GM12892 (cell line): ENCODE results near the gene CSF1.

ENCODE experiments used
- POLR2A ChIP-seq: IDR thresholded peaks from 2 replicates; pipeline ENCODE4 v1.6.1; 2011; ENCODE audit warnings: low read depth, low read length, control low read depth
- POLR2AphosphoS5 ChIP-seq: IDR thresholded peaks from 2 replicates; pipeline ENCODE4 v1.6.1; 2011; ENCODE audit warnings: low read depth, low read length, control low read depth
- TAF1 ChIP-seq: IDR thresholded peaks from 2 replicates; pipeline ENCODE4 v1.6.1; 2011; ENCODE audit warnings: low read depth, mild to moderate bottlenecking, control low read depth, low read length, borderline replicate concordance

- TF ChIP-seq POLR2A (no peak), TAF1 (no peak), POLR2AphosphoS5 (no peak)
These were observed 28.8 kb upstream of the CSF1 start for GRCh38 chr1:109881906-109882287.
